Peyer's patch (tissue), 4 donors: Measurements from ENCODE around the gene ACSL4.

Experiments
- POLR2A ChIP-seq, 2 donors: fragments of 450-650 bp; IDR thresholded peaks; one replicate each; pipeline ENCODE4 v1.5.1; 2017; ENCODE audit warnings: antibody characterized with exemption in 2 of 2, mild to moderate bottlenecking in 2 of 2, moderate library complexity in 2 of 2
- TF ChIP-seq, protein P1 (sequence below), 6 experiments: fragments of 450-650 bp in 4 of 6; fragments of 200-600 bp in 2 of 6; sonication (generic) in 1 of 6; IDR thresholded peaks; one replicate each; pipeline ENCODE4 v1.5.1; 2017 to 2019; ENCODE audit warnings: antibody characterized with exemption in 6 of 6, mild to moderate bottlenecking in 3 of 6, moderate library complexity in 1 of 6

DNA sequence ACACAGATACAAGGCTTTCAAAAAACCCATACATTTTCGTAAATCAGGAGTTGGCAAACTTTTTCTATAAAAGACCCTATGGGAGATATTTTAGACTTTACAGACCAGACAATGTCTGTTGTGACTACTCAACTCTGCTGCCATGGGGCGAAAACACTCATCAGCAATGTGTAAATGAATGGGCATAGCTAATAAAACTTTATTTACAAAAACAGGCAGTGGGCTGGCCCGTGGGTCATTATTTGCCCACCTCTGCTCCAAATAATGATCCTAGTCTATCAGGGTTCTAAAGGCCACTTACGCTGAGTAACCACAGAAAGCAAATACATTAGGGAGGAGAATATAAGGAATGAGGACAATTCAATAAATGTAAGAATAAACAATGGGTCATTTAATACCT is 43.9 kb upstream of the ACSL4 start:
- TF ChIP-seq, protein P1, sequence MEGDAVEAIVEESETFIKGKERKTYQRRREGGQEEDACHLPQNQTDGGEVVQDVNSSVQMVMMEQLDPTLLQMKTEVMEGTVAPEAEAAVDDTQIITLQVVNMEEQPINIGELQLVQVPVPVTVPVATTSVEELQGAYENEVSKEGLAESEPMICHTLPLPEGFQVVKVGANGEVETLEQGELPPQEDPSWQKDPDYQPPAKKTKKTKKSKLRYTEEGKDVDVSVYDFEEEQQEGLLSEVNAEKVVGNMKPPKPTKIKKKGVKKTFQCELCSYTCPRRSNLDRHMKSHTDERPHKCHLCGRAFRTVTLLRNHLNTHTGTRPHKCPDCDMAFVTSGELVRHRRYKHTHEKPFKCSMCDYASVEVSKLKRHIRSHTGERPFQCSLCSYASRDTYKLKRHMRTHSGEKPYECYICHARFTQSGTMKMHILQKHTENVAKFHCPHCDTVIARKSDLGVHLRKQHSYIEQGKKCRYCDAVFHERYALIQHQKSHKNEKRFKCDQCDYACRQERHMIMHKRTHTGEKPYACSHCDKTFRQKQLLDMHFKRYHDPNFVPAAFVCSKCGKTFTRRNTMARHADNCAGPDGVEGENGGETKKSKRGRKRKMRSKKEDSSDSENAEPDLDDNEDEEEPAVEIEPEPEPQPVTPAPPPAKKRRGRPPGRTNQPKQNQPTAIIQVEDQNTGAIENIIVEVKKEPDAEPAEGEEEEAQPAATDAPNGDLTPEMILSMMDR (IDR thresholded peaks at IDR 0.05), result no peak
- TF ChIP-seq POLR2A (IDR thresholded peaks at IDR 0.05), result no peak
